ENCODE measurements around the gene OSBPL3. TPM values are rescaled to one million over a fixed set of nuclear protein-coding genes. Genes with fewer than 3 reads are reported as not detected.

Gene OSBPL3
- total RNA-seq, 4 donors from 2014 or later = 3.2 to 11.4 (median 6.4) TPM

GRCh38 chr7:24756545-24757352 is 223.2 kb downstream of the OSBPL3 start:
- no peaks in the 10 kb centered on the region for H3K36me3 ChIP-seq
- no peaks in the 10 kb centered on the region for H3K27me3 ChIP-seq
- peaks cover 0 to 17% (median 8%) of the 10 kb centered on the region in 3 donors for H3K4me1 ChIP-seq
- WGBS, 2 donors (ENCODE audit: low coverage in 1 of 2) = 0 to 1% methylated on average over 9 to 21 of the region's 54 CpGs
- no peak for TF ChIP-seq POLR2A (IDR thresholded peaks at IDR 0.05)
- peak; percentile 71 for ATAC-seq
- H3K4me3 ChIP-seq = peak overlapping the region; percentile 69 to 82
- peak overlapping the region; percentile 41 to 87 (median 84) for H3K27ac ChIP-seq
- no peaks in the 10 kb centered on the region for H3K9me3 ChIP-seq

- H3K27ac ChIP-seq = peak overlapping the region in 2 of 4 donors; percentile 82 to 87
- TF ChIP-seq POLR2AphosphoS5 (IDR thresholded peaks at IDR 0.05) (no peak), EP300 (IDR thresholded peaks at IDR 0.05) (no peak), CTCF (IDR thresholded peaks at IDR 0.05) (no peak), POLR2A (IDR thresholded peaks at IDR 0.05) (no peak)
- WGBS, 2 donors (ENCODE audit: low coverage in 1 of 2) = 78 to 82% methylated on average over 5 to 12 of the region's 12 CpGs
Measured at GRCh38 chr7:24755541-24756407, 224.2 kb downstream of the OSBPL3 start.

GRCh38 chr7:24754906-24755506 is 225.0 kb downstream of the OSBPL3 start:
- no peaks in the 10 kb centered on the region for H3K9me3 ChIP-seq
- H3K27ac ChIP-seq = no peak overlapping the region
- no peaks in the 10 kb centered on the region for H3K27me3 ChIP-seq
- 79 to 88% methylated on average over 3 of the region's 3 CpGs for WGBS, 2 donors (ENCODE audit: low coverage in 1 of 2)
- no peak for TF ChIP-seq EP300 (IDR thresholded peaks at IDR 0.05)
- peaks cover 0 to 17% (median 8%) of the 10 kb centered on the region in 3 donors for H3K4me1 ChIP-seq
- no peaks in the 10 kb centered on the region for H3K36me3 ChIP-seq
- no peak overlapping the region for H3K4me3 ChIP-seq
- no peak for ATAC-seq

More at GRCh38 chr7:24755541-24756407, 224.2 kb downstream of the OSBPL3 start:
- Histone ChIP-seq H3K36me3 (no peaks in the 10 kb centered on the region), H3K4me3 (peak overlapping the region in 1 of 2 donors; percentile 82), H3K9me3 (no peaks in the 10 kb centered on the region), H3K4me1 (peaks cover 0 to 17% (median 8%) of the 10 kb centered on the region in 3 donors), H3K27me3 (no peaks in the 10 kb centered on the region)
- ATAC-seq = no peak

GRCh38 chr7:24752073-24752800 is 227.7 kb downstream of the OSBPL3 start:
- H3K27me3 ChIP-seq = no peaks in the 10 kb centered on the region
- no peaks in the 10 kb centered on the region for H3K36me3 ChIP-seq
- H3K4me1 ChIP-seq = peaks cover 0 to 9% (median 0%) of the 10 kb centered on the region in 3 donors
- 67 to 70% methylated on average over 2 to 3 of the region's 3 CpGs for WGBS, 2 donors (ENCODE audit: low coverage in 1 of 2)
- no peak for TF ChIP-seq CTCF (IDR thresholded peaks at IDR 0.05)
- no peak for TF ChIP-seq EP300 (IDR thresholded peaks at IDR 0.05)
- TF ChIP-seq POLR2AphosphoS5 (IDR thresholded peaks at IDR 0.05) = no peak
- no peak for TF ChIP-seq POLR2A (IDR thresholded peaks at IDR 0.05)
- ATAC-seq = no peak
- no peaks in the 10 kb centered on the region for H3K9me3 ChIP-seq
- H3K4me3 ChIP-seq = no peak overlapping the region
- no peak overlapping the region for H3K27ac ChIP-seq

- Histone ChIP-seq H3K4me1 (peaks cover 0 to 6% (median 0%) of the 10 kb centered on the region in 3 donors), H3K36me3 (no peaks in the 10 kb centered on the region), H3K4me3 (no peak overlapping the region), H3K27ac (no peak overlapping the region), H3K27me3 (no peaks in the 10 kb centered on the region), H3K9me3 (no peaks in the 10 kb centered on the region)
- 64 to 83% methylated on average over 1 of the region's 1 CpG for WGBS, 2 donors (ENCODE audit: low coverage in 1 of 2)
- no peak for TF ChIP-seq EP300 (IDR thresholded peaks at IDR 0.05)
- TF ChIP-seq POLR2A (IDR thresholded peaks at IDR 0.05) = no peak
- TF ChIP-seq POLR2AphosphoS5 (IDR thresholded peaks at IDR 0.05) = no peak
- TF ChIP-seq CTCF (IDR thresholded peaks at IDR 0.05) = no peak
- ATAC-seq = no peak
Measured at GRCh38 chr7:24751484-24751883, 228.5 kb downstream of the OSBPL3 start.

Measured in gastroesophageal sphincter (tissue), 4 donors.